CD4-positive, alpha-beta T cell treated with Interleukin-17A for 1 hour (primary cell): Measurements from ENCODE around the gene ABCD3.

Experiments used
- DNase-seq: peaks from one replicate; pipeline ENCODE4 v3.0.0-alpha.2; 2020

ABCD3 gene

DNA sequence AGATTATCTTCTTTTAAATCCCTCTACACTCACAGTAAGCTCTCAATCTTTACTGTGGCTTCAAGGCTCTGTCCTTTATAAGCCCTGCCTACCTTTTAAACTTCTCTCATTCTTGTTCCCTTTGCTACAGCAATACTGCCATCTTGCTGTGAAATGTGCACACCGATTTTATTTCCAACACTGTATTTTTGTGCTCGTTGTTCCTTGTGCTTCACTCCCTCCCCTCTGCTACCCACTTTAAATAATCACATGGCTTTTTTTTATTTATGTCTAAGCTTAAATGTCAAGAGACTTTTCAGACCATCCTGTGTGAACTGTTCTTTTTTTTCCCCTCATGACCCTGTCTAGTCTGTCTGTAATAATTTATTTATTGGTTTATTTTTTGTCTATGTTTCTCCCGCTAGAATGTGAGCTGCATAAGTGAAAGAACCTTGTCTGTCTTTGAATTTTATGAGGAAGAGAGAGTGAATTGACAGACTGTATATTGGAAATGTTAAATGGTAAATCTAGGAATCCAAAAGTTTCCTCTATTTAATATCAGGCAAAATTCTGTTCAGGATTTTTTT, 45.7 kb downstream of the ABCD3 start:
- DNase-seq, result peak; percentile 48

- DNase-seq, result no peak
Observed at GRCh38 chr1:94468708-94469107, 50.5 kb downstream of the ABCD3 start.

DNA sequence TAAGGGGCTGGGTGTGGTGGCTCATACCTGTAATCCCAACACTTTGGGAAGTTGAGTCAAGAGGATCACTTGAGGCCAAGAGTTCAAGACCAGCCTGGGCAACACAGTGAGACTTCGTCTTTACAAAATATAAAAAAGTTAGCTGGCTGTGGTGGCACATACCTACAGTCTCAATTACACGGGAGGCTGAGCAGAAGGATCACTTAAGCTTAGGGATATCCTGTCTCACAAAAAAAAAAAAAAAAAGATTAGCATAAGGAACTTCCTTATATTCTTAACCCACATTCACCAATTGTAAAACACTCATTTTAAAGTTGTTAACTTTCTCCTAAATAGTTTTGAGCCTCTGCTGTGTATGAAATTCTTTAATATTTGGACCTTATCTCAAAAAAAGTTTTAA, 53.1 kb downstream of the ABCD3 start:
- DNase-seq, result no peak

DNA sequence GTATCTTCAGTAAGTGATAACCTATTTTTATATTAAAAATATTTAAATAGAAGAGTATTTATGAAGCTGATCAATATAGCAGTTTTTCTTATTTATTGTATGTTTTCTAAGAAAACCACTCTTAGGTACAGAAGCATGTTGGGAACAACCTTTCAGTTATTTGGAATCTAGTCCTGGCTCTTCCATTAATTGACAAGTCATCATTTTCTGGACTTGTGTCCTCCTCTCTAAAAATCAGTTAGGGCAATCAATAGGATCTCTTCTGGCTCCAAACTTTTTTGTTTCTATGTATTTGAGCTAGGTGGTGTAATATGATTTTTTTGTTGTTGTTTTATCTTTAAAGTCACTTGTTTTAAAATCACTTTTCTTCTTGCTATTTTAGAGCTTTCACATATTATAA, 57.0 kb downstream of the ABCD3 start:
- no peak for DNase-seq

- no peak for DNase-seq
Observed at GRCh38 chr1:94479682-94480081, 61.5 kb downstream of the ABCD3 start.

DNA sequence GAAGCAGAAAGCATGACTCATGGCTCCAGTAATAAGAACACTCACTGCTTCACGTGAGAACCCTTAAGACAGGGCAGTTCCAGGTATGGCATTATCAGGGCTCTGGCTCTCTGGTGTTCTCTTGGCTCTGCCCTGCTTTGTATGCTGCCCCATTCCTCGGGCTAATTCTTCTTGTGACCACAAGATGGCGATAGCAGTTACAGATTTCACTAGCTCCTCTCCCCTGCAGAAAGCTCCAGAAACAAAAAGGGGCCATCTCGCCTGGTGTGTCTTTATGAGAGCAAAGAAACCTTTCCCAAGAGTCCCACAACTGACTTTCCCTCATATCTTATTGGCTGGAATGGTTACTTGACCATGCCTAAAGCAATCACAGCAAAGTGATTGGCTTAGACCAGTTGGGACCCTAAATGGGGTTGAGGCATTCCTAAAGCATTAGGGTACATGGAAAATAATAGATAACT, 63.3 kb downstream of the ABCD3 start:
- DNase-seq, result peak; percentile 55

- no peak for DNase-seq
Observed at GRCh38 chr1:94486990-94487389, 68.8 kb downstream of the ABCD3 start.

GRCh38 chr1:94490556-94490955, 72.4 kb downstream of the ABCD3 start:
- DNase-seq, result no peak

DNA sequence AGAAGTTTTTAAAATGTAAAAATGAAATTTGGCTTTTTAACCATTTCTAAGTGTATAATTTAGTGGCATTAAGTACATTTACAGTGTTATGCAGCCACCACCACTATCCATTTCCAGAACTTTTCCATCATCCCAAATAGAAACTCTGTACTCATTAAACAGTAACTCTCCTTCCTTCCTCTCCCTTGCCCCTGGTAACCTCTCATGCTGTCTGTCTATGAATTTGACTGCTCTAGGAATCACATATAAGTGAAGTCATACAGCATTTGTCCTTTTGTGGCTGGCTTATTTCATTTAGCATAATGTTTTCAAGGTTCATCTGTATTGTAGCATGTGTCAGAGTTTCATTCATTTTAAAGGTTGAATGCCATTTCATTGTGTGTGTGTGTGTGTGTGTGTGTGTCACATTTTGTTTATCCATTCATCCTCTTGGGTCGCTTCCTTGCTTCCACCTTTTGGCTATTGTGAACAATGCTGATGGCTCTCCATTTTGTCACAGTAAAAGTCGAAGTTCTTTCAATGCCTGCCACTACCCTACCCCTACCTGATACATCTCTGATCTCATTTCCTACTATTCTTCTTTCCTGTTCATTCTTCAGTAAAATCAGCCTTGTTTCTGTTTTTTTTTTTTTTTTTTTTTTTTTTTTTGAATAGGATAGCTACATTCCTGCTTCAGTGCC, 78.0 kb downstream of the ABCD3 start:
- no peak for DNase-seq

DNA sequence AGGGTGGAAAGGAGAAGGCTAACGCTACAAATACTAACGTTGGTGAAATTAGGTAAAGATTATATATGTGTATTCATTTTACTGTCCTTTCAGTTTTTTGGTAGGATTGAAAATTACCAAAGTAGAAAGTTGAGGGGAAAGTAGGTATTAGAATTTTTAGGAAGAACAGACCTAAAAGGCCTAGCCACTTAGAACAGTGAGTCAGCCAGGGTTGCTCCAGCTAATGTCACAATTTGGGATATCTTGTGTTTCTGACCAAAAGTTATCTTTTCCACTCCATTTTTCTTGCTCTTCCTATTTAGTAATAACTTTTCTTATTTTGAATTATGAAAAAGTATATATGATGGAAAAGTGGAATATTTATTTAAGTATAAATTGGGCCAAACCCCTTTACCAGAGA, 83.2 kb downstream of the ABCD3 start:
- DNase-seq, result no peak

DNA sequence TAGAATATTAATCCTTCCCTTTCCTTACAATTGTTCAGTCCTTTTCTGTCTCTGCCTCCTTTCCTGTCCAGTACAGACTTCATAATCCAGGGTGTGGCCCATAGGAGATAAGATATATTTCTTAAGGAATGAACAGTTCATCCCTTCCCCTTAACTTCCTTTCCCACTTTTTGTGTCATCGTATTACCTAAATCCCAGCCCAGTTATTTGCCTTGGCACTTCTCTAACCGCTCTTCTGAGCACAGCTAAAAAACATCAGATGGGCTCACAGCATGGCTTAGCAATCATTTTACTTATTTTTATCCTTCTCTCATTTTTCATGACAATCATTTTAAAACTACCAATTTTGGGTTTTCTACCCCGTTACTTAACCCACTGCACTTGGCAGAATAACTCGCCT, 83.7 kb downstream of the ABCD3 start:
- no peak for DNase-seq

DNA sequence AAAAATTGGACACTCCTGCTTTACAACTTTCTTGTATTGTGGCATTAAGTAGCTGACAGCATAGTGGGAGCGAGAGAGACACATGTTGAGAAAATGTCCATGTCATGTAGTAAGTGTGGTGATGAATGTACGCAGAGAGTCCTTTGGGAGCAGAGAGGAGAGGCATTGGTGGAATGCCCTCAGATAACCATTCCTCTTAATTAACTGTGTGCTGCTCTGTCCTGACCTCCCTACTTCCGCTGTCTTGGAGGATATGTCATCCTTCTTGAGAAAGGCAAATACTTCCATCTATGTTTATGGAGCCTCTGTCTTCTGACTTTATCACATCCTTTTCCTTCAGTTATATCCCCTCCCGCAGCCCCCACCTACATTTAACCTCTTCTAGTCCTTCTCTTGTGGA, 85.0 kb downstream of the ABCD3 start:
- DNase-seq, result no peak

DNA sequence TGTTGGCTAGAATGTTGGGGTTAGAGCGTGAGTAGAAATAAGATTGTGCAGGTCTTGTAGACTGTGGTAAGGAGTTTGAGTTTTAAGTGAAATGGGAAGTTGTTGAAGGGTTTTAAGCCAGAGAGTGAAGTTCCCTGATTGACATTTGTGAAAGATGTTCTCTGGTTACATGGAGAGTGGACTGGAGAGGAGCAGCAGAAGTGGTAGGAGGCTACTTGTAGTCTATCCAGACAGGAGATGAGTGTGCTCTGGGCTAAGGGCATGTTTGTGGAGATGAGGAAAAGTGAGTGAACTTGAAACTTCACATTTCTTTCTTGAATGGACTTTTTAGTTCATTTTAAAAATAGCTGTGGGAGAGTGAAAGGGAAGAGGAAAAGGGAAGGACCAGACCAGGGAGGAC, 86.4 kb downstream of the ABCD3 start:
- DNase-seq, result no peak

- DNase-seq, result no peak
Observed at GRCh38 chr1:94512816-94513215, 94.6 kb downstream of the ABCD3 start.

GRCh38 chr1:94514095-94514727, 96.0 kb downstream of the ABCD3 start:
- DNase-seq, result peak; percentile 2

- DNase-seq, result no peak
Observed at GRCh38 chr1:94515296-94515947, 97.2 kb downstream of the ABCD3 start.

- no peak for DNase-seq
Observed at GRCh38 chr1:94519351-94519750, 101.2 kb downstream of the ABCD3 start.

GRCh38 chr1:94522304-94522703, 104.1 kb downstream of the ABCD3 start:
- no peak for DNase-seq

GRCh38 chr1:94524531-94524930, 106.3 kb downstream of the ABCD3 start:
- no peak for DNase-seq

- DNase-seq, result no peak
Observed at GRCh38 chr1:94526152-94526980, 108.2 kb downstream of the ABCD3 start.

GRCh38 chr1:94527447-94528031, 109.3 kb downstream of the ABCD3 start:
- DNase-seq, result no peak

DNA sequence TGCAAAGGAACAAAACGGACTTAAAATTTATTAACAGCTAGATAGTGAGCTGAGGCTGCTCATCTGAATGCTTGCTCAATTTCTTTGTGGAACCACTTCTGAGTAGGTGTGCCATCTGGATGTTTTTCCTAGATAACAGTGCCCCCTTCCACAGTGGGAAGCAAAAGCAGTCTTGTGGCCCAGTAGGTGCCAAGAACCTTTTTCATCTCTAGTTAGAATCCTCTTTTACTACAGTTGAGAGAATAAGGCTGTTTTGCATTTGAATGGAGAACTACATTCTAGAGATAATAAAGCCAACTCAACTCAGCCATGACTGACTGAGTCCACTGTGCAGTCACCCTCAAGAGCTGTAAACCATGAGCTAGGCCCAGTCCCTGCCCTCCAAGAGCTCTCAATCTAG, 110.1 kb downstream of the ABCD3 start:
- no peak for DNase-seq

DNA sequence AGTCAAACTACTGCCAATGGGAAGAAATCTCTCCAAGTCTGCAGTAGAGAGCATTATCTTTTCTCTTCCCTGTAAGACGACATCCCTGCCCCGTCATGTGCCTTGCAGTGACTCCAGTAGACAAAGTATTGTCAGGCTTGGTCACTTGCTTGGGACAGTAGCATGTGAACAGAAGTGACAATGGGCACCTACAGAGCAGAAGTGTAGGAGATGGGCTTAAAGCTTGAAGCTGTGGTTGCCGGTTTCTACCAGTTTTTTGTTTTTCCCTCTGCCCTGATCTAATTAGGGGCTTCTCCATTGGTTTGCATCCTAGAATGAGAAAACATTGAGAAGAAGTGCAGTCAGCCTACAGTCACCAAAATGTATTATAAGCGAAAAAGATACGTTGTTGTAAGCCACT, 110.6 kb downstream of the ABCD3 start:
- DNase-seq, result no peak
